DMS153 treated with DMSO at 0.1 percent for 48 hours (cell line): Measurements from ENCODE around the gene ATG5.
"Not testable (repeated sequence)": the region's sequence is repeated elsewhere in the genome, so short reads cannot be mapped to it uniquely, and the experiment has no call there.

Experiments
- DNase-seq: peaks from one replicate; lab custom pipeline; 2025; ENCODE audit not compliant: unreplicated experiment; lab: John Stamatoyannopoulos, UW

ATG5 gene

DNA sequence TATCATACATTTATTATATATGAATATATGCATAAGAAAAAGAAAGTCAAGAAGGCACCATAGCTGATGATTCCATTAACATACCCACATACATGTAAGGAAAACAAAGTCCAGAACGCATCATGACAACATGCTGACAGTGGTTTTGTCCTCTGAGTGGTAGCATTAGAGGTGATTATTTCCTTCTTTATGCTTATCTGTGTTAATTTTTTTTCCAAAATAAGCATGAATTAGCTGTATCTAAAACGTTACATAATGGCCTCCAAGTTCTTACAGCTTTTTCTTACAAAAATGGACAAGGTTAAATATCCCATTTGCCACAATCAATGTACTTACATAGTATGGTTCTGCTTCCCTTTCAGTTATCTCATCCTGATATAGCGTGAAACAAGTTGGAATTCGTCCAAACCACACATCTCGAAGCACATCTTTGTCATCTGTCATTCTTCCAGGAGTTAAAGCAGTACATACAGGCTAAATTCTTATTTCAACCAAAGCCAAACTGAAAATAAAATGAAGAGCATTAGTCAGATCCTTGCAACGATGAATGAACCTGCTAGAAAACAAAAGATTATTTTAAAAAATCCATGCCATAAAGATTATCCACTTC lies 9.7 kb downstream of the ATG5 start:
- peak; percentile 32 for DNase-seq

DNA sequence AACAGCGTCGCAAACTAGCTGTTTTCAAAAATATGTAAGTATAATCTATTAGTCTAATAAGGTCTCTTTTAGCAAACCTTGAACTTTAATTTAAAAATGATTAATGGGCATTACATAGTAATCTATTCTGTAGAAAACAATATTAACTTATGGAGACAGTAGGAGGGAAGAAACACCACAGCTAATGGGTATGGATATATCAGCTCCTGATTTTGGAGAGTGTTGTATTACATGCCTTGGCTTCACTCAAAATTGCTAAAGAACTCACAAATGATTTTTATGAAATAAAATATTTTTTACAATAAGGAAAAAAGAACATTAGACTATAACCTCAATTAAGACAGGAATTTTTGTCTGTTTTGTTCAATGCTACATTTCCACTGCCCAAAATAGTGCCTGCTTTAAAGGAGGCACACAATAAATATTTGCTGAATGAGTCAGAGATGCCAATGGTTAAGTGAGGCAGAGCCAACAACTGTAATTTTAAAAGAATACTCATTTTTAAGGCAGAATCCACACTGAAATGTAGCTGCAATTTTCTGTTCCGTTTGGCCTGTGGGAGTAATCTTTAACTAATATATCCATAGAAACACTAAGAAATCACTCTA lies 15.7 kb downstream of the ATG5 start:
- no peak for DNase-seq

DNA sequence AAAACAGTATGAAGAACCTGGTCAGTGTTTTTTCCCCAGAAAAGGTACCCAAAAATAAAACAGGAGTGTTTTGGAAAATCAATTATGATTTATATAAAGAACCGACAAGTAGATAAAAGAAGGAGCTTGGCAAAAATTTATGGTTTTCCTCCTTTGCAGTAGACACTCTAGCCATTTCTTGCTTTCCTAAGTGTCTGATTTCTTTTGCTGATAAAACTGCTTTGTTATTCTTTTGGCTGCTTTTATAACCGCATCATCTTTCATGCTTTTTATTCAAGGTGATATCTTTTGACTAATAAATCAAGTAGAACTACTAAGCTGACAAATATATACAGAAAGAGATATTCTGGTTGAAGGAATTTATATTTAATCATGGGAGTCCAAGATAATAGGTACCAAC lies 16.6 kb downstream of the ATG5 start:
- no peak for DNase-seq

DNA sequence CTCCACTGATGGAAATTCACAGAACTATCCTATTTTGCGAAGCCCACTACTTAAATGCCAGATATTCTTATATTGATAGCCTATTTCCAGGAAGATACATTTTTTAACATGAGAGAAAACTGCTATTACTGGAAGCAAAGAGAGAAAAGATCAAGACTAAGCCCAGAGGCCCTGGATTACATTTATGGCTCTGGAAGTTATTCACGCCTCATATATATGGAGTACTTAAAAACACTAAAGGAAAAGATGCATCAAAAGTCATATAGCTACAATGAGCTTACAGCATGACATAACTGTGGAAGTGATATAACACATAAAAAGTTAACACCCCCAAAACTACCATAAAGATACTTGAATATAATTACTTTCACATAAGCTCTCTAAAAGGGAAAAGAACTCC lies 19.8 kb downstream of the ATG5 start:
- DNase-seq = no peak

DNA sequence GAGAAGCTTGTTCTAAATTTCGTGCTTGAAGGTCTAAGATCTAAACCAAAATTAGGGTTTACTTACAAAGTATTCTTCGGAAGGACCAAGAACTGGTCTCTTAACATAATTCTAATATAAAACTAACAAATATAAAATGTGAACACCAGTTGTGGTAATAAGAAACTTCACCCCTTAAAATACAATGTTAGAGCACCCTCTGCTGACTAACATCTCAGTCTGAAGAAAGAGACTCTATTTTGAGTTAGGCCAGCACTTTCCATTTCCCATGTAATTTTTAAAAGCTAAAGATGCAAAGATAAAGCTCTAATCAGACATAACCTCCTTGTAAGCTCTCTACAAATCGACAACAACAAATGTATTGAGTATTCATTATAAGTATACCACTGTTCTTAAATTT lies 24.6 kb downstream of the ATG5 start:
- DNase-seq = no peak

DNA sequence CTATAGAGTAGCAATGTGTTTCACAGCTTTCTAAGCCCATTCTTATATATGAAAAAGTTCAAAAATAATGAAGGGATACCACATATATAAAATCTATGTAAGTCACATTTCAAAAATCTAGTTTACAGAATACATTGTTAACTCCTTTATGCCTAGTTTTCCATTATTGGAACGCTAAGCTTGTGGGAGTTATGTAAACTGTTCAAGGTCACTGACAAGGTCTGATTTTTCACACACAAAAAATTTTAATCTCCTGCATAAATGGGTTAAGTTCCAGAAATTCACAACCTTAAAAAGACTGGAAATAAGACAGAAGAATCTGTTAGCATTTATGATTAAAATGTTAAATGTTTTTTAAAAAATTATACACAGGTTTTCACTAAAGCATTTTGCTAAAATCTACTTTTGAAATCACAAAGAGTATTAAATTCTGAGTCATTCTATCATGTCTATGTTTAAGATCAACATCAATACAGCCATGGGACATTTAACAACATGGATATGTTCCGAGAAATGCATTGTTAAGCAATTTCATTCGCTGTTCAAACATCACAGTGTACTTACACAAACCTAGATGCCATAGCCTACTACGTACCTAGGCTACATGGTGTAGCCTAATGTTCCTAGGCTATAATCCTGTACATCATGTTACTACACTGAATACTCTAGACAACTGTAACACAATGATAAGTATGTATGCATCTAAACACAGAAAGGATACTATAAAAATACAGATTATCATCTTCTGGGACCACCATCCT lies 25.4 kb downstream of the ATG5 start:
- no peak for DNase-seq

DNA sequence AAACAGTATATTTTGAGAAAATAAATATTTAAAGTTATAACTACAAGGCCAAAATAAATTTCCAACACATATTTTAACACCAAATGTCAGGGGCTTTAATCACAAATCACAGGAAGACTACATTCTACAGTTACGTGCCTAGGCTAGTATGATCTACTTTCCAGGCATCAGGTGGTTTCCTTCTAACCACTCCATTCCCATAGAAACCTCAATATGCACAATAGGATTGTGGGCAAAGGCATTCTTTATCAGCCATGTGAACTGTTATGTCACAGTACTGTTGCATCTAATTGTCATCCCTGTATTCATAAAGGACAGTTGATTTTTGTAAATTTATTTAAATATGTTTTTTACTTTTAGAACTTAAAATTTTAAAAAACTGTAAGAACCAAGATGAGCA lies 32.4 kb downstream of the ATG5 start:
- DNase-seq = no peak

DNA sequence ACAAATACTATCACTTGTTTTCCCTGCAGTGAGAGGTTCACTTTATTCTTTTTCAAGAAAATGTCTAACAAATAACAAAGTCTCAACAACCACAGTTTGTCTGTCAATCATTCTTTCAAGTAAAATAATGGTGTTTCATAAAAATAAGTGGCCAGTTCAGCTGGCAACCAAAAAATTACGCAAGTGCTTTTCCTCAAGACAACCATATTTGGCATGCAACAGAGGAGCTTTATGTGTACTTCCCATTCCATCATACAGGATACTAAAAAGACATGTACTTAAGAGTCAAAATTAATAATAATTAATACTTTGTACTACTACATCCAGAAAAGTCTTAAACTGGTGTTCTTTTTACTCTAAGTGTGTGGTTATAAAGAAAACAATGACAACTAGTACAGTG lies 34.6 kb downstream of the ATG5 start:
- DNase-seq = no peak

DNA sequence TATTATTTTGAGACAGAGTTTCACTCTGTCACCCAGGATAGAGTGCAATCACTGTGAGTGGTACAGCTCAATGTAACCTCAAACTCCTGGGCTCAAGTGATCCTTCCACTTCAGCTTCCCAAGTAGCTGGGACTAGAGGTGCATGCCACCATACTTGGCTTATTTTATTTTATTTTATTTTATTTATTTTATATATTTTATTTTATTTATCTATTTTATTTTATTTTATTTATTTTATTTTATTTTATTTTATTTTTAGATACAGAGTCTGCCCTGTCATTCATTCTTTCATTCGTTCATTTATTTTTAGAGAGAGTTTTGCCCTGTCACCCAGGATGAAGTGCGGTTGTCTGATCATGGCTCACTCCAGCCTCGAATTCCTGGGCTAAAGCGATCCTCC lies 35.5 kb downstream of the ATG5 start:
- no peak for DNase-seq

DNA sequence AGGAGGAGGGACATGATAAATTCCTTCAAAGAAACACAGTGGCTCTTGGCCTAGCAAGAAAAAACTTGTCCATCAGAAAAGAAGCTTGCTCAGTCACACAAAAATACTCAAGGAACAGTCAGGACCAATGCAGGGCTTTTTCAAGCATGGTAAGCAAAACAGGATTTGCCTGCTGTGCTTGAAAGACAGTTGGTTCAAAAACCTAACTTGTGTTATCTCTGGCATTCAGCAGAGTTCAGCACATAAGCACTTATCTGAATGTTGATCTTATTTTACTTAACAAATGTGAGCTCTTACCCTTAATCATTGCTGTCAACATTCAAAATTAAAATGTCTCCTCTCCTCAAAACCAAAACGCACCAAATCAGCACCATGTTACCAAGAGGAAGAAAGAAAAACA lies 38.3 kb downstream of the ATG5 start:
- DNase-seq = no peak

DNA sequence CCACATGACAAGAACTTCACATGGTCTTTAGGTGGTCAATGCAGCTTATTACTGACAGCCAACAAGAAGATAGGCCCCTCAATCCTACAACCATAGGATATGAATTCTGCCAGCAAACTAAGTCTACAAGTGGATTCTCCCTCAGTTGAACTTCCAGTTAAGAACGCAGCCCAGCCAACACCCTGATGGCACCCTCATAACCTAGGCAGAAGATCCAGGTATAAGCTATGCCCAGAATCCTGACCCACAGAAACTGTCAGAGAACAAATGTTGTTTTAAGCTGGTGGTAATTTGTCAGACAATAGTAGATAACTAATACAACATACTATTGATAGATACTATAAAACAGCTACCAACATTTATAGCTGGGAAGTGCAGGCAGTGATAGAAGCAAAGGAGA lies 38.8 kb downstream of the ATG5 start:
- DNase-seq = no peak

DNA sequence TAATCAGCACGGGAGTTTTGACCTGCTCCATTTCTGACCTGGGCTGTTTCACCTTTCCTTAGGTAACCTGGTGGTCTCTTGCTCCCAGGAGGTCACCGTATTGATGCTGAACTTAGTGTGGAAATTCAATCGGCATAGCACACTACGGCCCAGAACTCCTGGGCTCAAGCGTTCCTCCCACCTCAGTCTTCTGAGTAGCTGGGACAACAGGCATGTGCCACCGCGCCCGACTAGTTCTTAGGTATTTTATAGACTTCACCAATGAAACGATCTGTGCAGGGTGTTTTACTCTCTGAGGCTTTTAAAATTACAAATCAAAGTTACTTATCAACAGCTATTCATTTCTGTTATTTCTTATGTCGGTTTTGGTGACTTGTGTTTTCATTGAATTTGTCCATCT lies 42.1 kb downstream of the ATG5 start:
- DNase-seq = no peak

DNA sequence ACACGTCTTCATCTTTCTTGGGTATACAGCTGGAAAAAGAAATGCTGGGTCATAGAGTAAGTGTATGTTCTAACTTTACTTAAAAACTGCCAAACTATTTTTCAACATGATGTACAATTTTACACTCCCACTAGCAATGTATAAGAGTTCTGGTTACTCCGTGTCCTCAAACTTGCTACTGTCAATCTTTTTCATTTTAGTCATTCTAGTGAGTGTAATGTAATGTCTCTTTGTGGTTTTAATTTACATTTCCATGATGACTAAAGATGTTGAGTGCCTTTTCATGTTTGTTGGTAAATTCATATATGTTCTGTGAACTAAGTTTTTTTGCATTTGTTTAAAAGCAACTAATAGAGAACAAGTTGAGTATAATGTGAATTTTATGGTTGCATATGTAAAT lies 43.9 kb downstream of the ATG5 start:
- DNase-seq = no peak

DNA sequence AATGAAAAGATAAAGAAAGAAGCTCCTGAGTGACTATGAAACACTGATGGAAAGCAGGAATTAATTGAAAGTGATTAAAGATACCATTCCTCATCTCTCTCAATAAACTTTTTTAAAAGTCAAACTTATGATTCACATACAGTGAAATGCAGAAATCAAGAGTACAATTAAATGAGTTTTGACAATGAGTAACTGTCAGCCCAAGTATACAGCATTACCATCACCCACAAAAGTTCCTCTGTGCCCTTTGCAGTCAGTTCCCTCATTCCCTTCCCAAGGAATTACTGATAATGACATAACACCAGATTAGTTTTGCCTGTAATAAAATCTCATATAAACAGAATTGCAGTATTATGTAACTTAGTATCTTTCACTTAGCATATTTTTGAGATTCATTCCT lies 44.5 kb downstream of the ATG5 start:
- DNase-seq = no peak

DNA sequence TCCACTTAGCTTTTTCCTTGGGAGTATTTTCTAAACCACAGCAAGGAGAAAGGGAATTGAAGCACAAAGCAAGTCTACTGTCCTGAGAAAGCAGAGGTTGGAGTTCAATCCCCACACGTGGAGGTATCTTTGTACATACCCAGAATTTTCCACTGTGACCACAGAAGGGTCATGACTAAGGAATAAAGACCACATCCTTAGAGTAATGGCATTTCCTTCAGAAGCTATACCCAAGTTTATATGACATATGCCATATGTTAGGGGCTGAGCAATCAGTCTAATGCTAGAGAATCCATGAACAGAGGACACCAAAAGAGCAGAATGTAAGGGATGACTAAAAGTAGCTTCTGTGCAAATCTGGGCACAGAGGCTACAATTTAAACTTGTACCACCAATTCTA lies 46.4 kb downstream of the ATG5 start:
- no peak for DNase-seq

DNA sequence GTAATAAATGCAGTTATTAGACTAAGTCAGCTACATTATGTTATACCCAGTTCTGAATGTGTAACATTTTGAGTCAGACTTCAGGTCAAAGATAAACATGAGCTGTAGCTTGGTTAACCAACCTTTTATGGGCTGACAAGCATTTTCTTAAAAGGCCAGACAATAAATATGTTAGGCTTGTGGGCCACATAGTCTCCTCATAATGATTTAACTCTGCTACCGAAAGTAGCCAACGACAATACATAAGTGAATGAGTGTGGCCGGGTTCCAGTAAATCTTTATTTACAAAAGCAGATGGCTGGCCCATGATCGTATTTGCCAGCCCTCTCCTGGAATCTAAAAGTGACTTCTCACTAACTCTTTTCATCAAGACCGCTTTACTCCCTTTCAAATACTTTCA lies 49.9 kb downstream of the ATG5 start:
- no peak for DNase-seq

DNA sequence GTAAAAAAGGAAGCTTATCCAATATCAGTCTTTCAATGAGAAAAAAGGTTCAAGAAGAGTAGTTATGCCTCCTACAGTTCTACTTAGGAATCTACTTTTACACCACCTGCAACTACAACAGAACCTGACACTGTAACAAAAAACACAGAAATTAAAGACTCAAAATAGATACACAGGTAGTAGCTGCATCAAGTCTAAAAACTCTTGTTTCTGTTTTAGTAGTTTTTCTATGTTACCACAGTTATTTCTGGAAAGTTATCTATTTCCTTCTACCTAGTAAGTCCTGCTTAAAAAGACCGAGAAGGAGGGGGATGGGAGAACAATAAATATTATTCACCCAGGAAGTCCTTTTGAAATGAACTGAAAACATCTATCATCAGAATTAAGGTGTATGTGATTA lies 52.5 kb downstream of the ATG5 start:
- DNase-seq = no peak

DNA sequence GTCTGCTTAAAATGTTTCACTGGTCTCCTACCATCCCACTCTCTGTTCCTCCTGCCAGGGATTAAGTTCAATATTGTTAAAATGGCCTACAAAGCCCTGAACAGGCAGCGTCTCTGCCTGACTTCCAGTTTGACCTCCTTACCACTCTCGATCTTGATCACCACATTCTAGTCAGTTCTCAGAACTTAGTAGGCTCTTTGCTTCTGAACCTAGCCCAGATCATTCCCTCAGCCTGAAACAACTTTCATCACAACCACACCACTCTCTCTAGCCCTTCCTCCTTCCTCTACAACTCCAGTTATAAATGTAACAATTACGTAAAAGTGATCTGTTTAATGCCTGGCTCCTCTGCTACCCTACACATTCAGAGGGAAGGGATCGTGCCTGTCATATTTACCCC lies 53.3 kb downstream of the ATG5 start:
- DNase-seq = no peak

DNA sequence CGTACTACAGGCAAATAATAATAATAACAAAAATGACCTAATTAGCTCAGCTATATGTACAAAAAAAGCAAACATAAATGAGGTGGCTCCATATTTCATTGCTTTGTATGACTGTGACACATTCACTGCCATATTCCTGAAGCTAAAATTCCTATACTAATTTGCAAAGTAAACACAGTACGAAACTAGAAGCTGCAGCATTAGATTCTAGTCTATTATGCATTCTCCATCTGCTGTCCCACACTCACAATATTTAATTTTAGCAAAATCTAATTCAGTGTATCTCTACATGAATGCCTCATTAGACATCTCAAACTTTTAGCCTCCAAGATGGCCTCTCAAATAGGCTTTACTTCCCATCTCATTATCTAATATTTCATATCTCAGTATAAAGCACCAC lies 55.1 kb downstream of the ATG5 start:
- DNase-seq = no peak

DNA sequence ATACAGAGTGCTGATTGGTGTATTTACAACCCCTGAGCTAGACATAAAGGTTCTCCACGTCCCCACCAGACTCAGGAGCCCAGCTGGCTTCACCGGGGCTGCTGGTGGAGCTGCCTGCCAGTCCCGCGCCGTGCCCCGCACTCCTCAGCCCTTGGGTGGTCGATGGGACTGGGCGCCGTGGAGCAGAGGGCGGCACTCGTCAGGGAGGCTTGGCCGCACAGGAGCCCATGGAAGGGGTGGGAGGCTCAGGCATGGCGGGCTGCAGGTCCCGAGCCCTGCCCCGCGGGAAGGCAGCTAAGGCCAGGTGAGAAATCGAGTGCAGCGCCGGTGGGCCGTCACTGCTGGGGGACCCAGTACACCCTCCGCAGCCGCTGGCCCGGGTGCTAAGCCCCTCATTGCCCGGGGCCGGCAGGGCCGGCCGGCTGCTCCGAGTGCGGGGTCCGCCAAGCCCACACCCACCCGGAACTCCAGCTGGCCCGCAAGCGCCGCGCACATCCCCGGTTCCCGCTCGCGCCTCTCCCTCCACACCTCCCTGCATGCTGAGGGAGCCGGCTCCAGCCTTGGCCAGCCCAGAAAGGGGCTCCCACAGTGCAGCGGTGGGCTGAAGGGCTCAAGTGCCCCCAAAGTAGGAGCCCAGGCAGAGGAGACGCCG lies 56.2 kb downstream of the ATG5 start:
- DNase-seq = not testable (repeated sequence)

DNA sequence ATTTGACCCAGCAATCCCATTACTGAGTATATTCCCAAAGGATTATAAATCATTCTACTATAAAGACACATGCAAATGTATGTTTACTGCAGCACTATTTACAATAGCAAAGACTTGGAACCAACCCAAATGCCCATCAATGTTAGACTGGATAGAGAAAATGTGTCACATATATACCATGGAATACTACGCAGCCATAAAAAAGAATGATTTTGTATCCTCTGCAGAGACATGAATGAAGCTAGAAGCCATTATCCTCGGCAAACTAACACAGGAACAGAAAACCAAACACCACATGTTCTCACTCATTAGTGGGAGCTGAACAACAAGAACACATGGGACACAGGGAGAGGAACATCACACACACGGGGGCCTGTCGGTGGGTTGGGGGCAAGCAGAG lies 57.1 kb downstream of the ATG5 start:
- DNase-seq = not testable (repeated sequence)

DNA sequence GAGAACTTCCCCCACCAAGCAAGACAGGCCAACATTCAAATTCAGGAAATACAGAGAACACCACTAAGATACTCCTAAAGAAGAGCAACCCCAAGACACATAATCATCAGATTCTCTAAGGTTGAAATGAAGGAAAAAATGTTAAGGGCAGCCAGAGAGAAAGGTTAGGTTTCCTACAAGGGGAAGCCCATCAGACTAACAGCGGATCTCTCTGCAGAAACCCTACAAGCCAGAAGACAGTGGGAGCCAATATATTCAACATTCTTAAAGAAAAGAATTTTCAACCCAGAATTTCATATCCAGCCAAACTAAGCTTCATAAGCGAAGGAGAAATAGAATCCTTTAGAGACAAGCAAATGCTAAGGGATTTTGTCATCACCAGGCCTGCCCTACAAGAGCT lies 61.1 kb downstream of the ATG5 start:
- DNase-seq = not testable (repeated sequence)
